OCI-LY7 (cell line): ENCODE results near the gene ZNF576.

Experiments used
- EZH2phosphoT487 ChIP-seq: fragments of 200-600 bp; sonication (generic); IDR thresholded peaks from 2 replicates; pipeline ENCODE4 v1.6.1; 2018; ENCODE audit warnings: low read depth, borderline replicate concordance, mild to moderate bottlenecking, mixed run types, antibody characterized with exemption, low read length, moderate library complexity, mixed read lengths
- TF ChIP-seq, protein P1 (sequence below): fragments of 200-600 bp; sonication (generic); conservative IDR thresholded peaks from 2 replicates; pipeline ENCODE4 v1.5.1; 2014; ENCODE audit warnings: mild to moderate bottlenecking, antibody characterized with exemption, low read length, moderate library complexity, mixed read lengths

DNA sequence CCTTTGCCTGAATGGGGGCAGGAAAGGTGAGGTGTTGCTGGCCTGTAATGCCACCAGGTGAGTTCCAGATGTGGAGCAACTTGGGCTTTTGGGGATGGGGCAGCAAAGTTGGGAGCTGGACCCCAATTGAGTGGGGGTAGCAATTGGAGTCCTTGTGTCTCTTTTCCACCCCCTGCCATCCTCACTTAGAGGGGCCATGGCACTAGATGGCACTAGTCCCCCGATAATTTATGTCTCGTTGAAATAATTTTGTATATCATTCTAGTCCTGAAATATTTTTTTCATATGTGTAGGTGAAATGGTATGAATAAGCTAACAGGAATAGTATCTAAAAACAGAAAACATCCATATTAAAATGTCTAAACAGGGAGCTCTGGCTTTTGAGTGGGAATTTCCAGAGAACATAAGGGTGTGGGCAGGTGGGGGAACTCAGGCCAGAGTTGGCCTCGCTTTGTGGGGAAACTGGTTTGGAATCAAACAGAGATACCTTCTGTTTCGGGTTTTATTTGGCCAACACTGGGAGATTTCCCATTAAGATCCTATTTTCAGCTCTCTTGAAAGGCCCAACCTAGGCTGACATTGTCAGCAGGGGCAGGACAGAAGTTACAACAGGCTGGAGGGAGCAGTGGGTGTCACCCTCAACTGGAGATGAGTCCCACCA is 3.4 kb downstream of the ZNF576 start:
- TF ChIP-seq, protein P1, sequence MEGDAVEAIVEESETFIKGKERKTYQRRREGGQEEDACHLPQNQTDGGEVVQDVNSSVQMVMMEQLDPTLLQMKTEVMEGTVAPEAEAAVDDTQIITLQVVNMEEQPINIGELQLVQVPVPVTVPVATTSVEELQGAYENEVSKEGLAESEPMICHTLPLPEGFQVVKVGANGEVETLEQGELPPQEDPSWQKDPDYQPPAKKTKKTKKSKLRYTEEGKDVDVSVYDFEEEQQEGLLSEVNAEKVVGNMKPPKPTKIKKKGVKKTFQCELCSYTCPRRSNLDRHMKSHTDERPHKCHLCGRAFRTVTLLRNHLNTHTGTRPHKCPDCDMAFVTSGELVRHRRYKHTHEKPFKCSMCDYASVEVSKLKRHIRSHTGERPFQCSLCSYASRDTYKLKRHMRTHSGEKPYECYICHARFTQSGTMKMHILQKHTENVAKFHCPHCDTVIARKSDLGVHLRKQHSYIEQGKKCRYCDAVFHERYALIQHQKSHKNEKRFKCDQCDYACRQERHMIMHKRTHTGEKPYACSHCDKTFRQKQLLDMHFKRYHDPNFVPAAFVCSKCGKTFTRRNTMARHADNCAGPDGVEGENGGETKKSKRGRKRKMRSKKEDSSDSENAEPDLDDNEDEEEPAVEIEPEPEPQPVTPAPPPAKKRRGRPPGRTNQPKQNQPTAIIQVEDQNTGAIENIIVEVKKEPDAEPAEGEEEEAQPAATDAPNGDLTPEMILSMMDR, result peak; percentile 33; the same call in 1 of the 2 replicates
- TF ChIP-seq EZH2phosphoT487, result no peak
